ENCODE data around the gene GIPC2. TPM values are rescaled to one million over a fixed set of nuclear protein-coding genes. Genes with fewer than 3 reads are reported as not detected.
A peak's percentile ranks its signal among the peaks of the same experiment; 100 is the strongest.

The GIPC2 gene
- total and polyA plus RNA-seq, 2 of the 4 experiments (the other 2 are of a cell fraction) = 0.07 to 0.18 TPM

DNA sequence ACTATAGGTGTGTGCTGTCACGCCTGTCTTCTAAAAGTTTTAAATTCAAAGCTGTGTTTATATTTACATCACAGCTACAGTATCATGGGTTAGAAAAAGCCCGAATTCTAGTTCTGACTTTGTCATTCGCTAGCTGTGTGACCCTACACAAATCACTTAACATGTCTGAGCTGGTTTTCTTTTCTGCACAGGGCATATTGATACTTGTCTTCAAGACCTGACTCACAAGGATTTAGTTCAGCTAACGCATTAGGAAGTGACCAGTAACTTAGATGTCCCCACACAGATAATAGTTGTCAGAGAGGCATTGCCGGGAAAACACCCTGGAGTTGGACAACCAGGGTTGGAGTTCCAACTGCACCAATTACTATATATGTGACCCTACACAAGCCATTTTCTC lies 25.9 kb downstream of the GIPC2 start:
- no peak overlapping the region for H3K4me2 ChIP-seq (ENCODE audit: low read depth, low read length)
- 0 out of 2 replicates have a peak overlapping the region, but pooled peaks have one; percentile 13 for H3K14ac ChIP-seq (replicated peaks; ENCODE audit: low read depth, low read length)
- peak overlapping the region; percentile 52; the same call in 1 of the 2 replicates for H2BK120ac ChIP-seq (ENCODE audit: low read depth, low read length)
- H3K9ac ChIP-seq (ENCODE audit: low read depth, low read length) = no peak overlapping the region
- ChIA-PET POLR2A (ENCODE audit: unreplicated experiment) (no interaction called here), CTCF (interaction anchor here (0.6 to 1.4 kb wide), 2 partner anchors 43 to 1901 kb away, joined by 3 to 4 read pairs; no protein-coding TSS in a partner anchor)
- peak overlapping the region; percentile 24; the same call in 1 of the 2 replicates for H3K4ac ChIP-seq (ENCODE audit: low read depth, low read length)
- in situ Hi-C loops (cut with MboI; ENCODE audit: low sequenced_read_pairs) (no loop called here), intact Hi-C loops (cut with micrococcal nuclease) (no loop called here), dilution Hi-C loops (cut with HindIII; ENCODE audit: low sequenced_read_pairs, unreplicated experiment) (no loop called here)
- TF ChIP-seq NFE2L2 (IDR thresholded peaks at IDR 0.05; ENCODE audit: low read depth, low read length) (no peak), RCOR1 (IDR thresholded peaks at IDR 0.05; ENCODE audit: insufficient replicate concordance, low read length) (no peak), MAFK (IDR thresholded peaks at IDR 0.05; ENCODE audit: low read depth, low read length) (no peak), CHD1 (IDR thresholded peaks at IDR 0.05; ENCODE audit: low read depth, low read length) (no peak), POLR2A (IDR thresholded peaks at IDR 0.05; ENCODE audit: low read depth, low read length) (no peak), SMC3 (IDR thresholded peaks at IDR 0.05; ENCODE audit: low read depth, low read length) (no peak), RAD21 (IDR thresholded peaks at IDR 0.05; ENCODE audit: low read length) (no peak), MXI1 (IDR thresholded peaks at IDR 0.05; ENCODE audit: borderline replicate concordance, low read depth, low read length) (no peak), CTCF (conservative IDR thresholded peaks at IDR 0.05; ENCODE audit: low read depth, low read length) (no peak), CEBPB (IDR thresholded peaks at IDR 0.05; ENCODE audit: low read depth, low read length) (no peak), RFX5 (IDR thresholded peaks at IDR 0.05; ENCODE audit: low read depth, low read length) (no peak), BHLHE40 (IDR thresholded peaks at IDR 0.05; ENCODE audit: low read depth, low read length) (no peak), ELK1 (IDR thresholded peaks at IDR 0.05; ENCODE audit: borderline replicate concordance, low read depth, low read length) (no peak), FOS (IDR thresholded peaks at IDR 0.05; ENCODE audit: low read depth, low read length) (no peak), MAZ (IDR thresholded peaks at IDR 0.05; ENCODE audit: borderline replicate concordance, low read depth, low read length) (no peak)
- TF ChIP-seq, protein P1, sequence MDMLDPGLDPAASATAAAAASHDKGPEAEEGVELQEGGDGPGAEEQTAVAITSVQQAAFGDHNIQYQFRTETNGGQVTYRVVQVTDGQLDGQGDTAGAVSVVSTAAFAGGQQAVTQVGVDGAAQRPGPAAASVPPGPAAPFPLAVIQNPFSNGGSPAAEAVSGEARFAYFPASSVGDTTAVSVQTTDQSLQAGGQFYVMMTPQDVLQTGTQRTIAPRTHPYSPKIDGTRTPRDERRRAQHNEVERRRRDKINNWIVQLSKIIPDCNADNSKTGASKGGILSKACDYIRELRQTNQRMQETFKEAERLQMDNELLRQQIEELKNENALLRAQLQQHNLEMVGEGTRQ (IDR thresholded peaks at IDR 0.05; ENCODE audit: low read depth, low read length) = no peak
- H3K27ac ChIP-seq (ENCODE audit: insufficient read depth, low read length) = no peak overlapping the region
- H2BK15ac ChIP-seq (ENCODE audit: low read depth, low read length) = no peak overlapping the region; the same call in 2 of the 3 replicates
- peaks cover 5% of the 10 kb centered on the region; the same call in 1 of the 2 replicates for H3K9me1 ChIP-seq (ENCODE audit: insufficient read depth, low read length)
- H2BK5ac ChIP-seq (ENCODE audit: low read depth, low read length, poor library complexity, severe bottlenecking) = no peak overlapping the region
- no peaks in the 10 kb centered on the region for H3K9me3 ChIP-seq (ENCODE audit: control insufficient read depth, insufficient read depth, low read length)
- H3K56ac ChIP-seq (ENCODE audit: extremely low read depth, insufficient read depth, low read length) = no peak overlapping the region
- H2AK5ac ChIP-seq (ENCODE audit: low read depth, low read length) = peak overlapping the region; percentile 1; the same call in 1 of the 2 replicates
- H3K27me3 ChIP-seq (ENCODE audit: control insufficient read depth, insufficient read depth, low read length) = no peaks in the 10 kb centered on the region
- no peak overlapping the region for H2AFZ ChIP-seq (replicated peaks; ENCODE audit: low read length, poor library complexity)
- no peak overlapping the region; the same call in 1 of the 2 replicates for H3K18ac ChIP-seq (ENCODE audit: low read depth, low read length)
- no peak overlapping the region for H4K8ac ChIP-seq (ENCODE audit: low read depth in 2 of 2, low read length in 2 of 2)
- no peaks in the 10 kb centered on the region for H4K20me1 ChIP-seq (ENCODE audit: insufficient read depth, low read length)
- H3K23ac ChIP-seq (ENCODE audit: low read depth, low read length) = no peak overlapping the region
- no peaks in the 10 kb centered on the region for H3K36me3 ChIP-seq (ENCODE audit: control insufficient read depth, insufficient read depth, low read length)
- peak overlapping the region; percentile 57 for H2BK20ac ChIP-seq (ENCODE audit: low read depth, low read length)
- BruUV-seq (replicated peaks) = no TSS peak
- DNase-seq = no peak
- no peaks in the 10 kb centered on the region for H3K79me1 ChIP-seq (ENCODE audit: low read depth in 1 of 2, low read length in 2 of 2)
- H4K91ac ChIP-seq (ENCODE audit: insufficient read depth, low read depth, low read length) = no peak overlapping the region
- H2AK9ac ChIP-seq (replicated peaks; ENCODE audit: low read depth, low read length, poor library complexity) = no peak overlapping the region
- peaks cover 1% of the 10 kb centered on the region; the same call in 1 of the 2 replicates for H3K4me1 ChIP-seq (ENCODE audit: control insufficient read depth, insufficient read depth, low read length)
- H3K4me3 ChIP-seq (ENCODE audit: insufficient read depth, low read depth, low read length) = no peak overlapping the region
- no peak for ATAC-seq (ENCODE audit: low read depth)
- no peak overlapping the region for H4K5ac ChIP-seq (ENCODE audit: low read depth, low read length)
- WGBS, 2 experiments (ENCODE audit: extremely low coverage in 2 of 2, insufficient read length in 1 of 2) = no CpG with 5 or more reads among the region's 5 CpGs

All from IMR-90 (cell line).